Retinal pigment epithelial cell (primary cell): ENCODE data around the gene PLXNA2.

Experiments used
- DNase-seq: peaks from one replicate; pipeline ENCODE4 v3.0.0-alpha.2; 2010; ENCODE audit warnings: low read depth
- H3K4me3 ChIP-seq: 2 replicates; pipeline ENCODE4 v1.5.1; 2011; ENCODE audit warnings: mild to moderate bottlenecking, low read length, control low read depth, moderate library complexity
- TF ChIP-seq, protein P1 (sequence below): conservative IDR thresholded peaks from 2 replicates; pipeline ENCODE4 v1.5.1; 2011; ENCODE audit warnings: low read depth, low read length, control low read depth, inconsistent platforms

The PLXNA2 gene

GRCh38 chr1:208158640-208159554 is 85.3 kb downstream of the PLXNA2 start:
- no peak for DNase-seq
- TF ChIP-seq, protein P1, sequence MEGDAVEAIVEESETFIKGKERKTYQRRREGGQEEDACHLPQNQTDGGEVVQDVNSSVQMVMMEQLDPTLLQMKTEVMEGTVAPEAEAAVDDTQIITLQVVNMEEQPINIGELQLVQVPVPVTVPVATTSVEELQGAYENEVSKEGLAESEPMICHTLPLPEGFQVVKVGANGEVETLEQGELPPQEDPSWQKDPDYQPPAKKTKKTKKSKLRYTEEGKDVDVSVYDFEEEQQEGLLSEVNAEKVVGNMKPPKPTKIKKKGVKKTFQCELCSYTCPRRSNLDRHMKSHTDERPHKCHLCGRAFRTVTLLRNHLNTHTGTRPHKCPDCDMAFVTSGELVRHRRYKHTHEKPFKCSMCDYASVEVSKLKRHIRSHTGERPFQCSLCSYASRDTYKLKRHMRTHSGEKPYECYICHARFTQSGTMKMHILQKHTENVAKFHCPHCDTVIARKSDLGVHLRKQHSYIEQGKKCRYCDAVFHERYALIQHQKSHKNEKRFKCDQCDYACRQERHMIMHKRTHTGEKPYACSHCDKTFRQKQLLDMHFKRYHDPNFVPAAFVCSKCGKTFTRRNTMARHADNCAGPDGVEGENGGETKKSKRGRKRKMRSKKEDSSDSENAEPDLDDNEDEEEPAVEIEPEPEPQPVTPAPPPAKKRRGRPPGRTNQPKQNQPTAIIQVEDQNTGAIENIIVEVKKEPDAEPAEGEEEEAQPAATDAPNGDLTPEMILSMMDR, result no peak
- H3K4me3 ChIP-seq, result no peak overlapping the region

DNA sequence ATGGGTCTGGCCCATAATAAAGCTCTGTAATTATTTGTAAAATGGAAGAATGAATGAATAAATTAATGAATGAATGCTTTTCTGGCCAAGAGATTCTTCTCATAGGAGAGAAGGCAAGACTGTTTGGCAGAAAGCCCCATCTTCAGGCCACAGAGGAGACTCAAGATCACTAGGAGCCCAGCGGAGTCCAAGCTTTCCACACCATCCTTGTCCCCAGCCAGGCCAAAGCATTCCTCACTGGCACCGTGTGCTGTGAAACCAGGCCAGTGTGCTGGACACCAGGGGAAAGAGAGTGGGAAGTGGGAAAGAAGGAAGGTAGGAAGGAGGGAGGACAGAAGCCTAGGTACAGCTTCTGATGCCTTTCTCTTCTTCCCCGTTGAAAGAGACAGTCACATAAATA is 86.4 kb downstream of the PLXNA2 start:
- H3K4me3 ChIP-seq, result no peak overlapping the region
- TF ChIP-seq, protein P1, result no peak
- DNase-seq, result no peak

- no peak overlapping the region for H3K4me3 ChIP-seq
- DNase-seq, result no peak
- TF ChIP-seq, protein P1, result no peak
These were observed 87.4 kb downstream of the PLXNA2 start for GRCh38 chr1:208156741-208157140.

- no peak overlapping the region for H3K4me3 ChIP-seq
- DNase-seq, result no peak
- TF ChIP-seq, protein P1, result no peak
These were observed 87.9 kb downstream of the PLXNA2 start for GRCh38 chr1:208156310-208156709.

GRCh38 chr1:208154679-208155642 is 89.2 kb downstream of the PLXNA2 start:
- no peak overlapping the region for H3K4me3 ChIP-seq
- TF ChIP-seq, protein P1, result no peak
- DNase-seq, result no peak

- DNase-seq, result no peak
- TF ChIP-seq, protein P1, result no peak
- no peak overlapping the region for H3K4me3 ChIP-seq
These were observed 90.1 kb downstream of the PLXNA2 start for GRCh38 chr1:208154040-208154439.
